IMR-90 (cell line): ENCODE measurements around the gene GRK5. TPM values are rescaled to one million over a fixed set of nuclear protein-coding genes. Genes with fewer than 3 reads are reported as not detected.

Experiments
- ATAC-seq: fragments of 200-7000 bp; cut with Tn5 transposase; 2 replicates; pipeline ENCODE4 v1.9.1; 2020; ENCODE audit warnings: low read depth, mild to moderate bottlenecking, moderate library complexity
- BruUV-seq: library from RNA; stranded (reverse); fragments of 400-500 nt; replicated peaks from 2 replicates; lab custom pipeline; 2021; lab: Mats Ljungman, UMichigan
- CTCF ChIA-PET: fragments of 300-600 bp; formaldehyde crosslinking; extraction: SDS; loops from one replicate; lab custom pipeline; 2021; ENCODE audit warnings: antibody characterized with exemption; lab: Yijun Ruan, JAX
- POLR2A ChIA-PET: fragments of 300-600 bp; sonication (Branson Sonifier 250); formaldehyde crosslinking; loops from one replicate; lab custom pipeline; 2022; ENCODE audit warnings: antibody characterized with exemption; ENCODE audit not compliant: unreplicated experiment; lab: Charles Lee
- DNase-seq: peaks from one replicate; pipeline ENCODE4 v3.0.0; 2013
- H2AFZ ChIP-seq: replicated peaks from 2 replicates; pipeline ENCODE3; 2013; ENCODE audit warnings: low read length, mild to moderate bottlenecking; ENCODE audit not compliant: poor library complexity
- H2AK5ac ChIP-seq: 2 replicates; pipeline ENCODE4 v1.6.1; 2013; ENCODE audit warnings: low read depth, low read length, inconsistent platforms
- H2AK9ac ChIP-seq: replicated peaks from 2 replicates; pipeline ENCODE3; 2013; ENCODE audit warnings: mild to moderate bottlenecking, low read depth, low read length, moderate library complexity; ENCODE audit not compliant: poor library complexity
- H2BK120ac ChIP-seq: 2 replicates; pipeline ENCODE4 v1.6.1; 2013; ENCODE audit warnings: low read depth, low read length, inconsistent platforms
- H2BK15ac ChIP-seq: 3 replicates; pipeline ENCODE4 v1.6.1; 2013; ENCODE audit warnings: low read depth, low read length, inconsistent platforms
- H2BK20ac ChIP-seq: 2 replicates; pipeline ENCODE4 v1.6.1; 2013; ENCODE audit warnings: low read depth, mild to moderate bottlenecking, inconsistent platforms, low read length, moderate library complexity
- H2BK5ac ChIP-seq: 2 replicates; pipeline ENCODE4 v1.6.1; 2013; ENCODE audit warnings: mild to moderate bottlenecking, low read depth, low read length, inconsistent platforms; ENCODE audit not compliant: poor library complexity, severe bottlenecking
- H3K14ac ChIP-seq: replicated peaks from 2 replicates; pipeline ENCODE4 v1.6.1; 2013; ENCODE audit warnings: low read depth, low read length, inconsistent platforms
- H3K18ac ChIP-seq: 2 replicates; pipeline ENCODE4 v1.6.1; 2013; ENCODE audit warnings: low read depth, low read length, control low read depth
- H3K23ac ChIP-seq: 2 replicates; pipeline ENCODE4 v1.6.1; 2013; ENCODE audit warnings: low read depth, low read length, inconsistent platforms
- H3K27ac ChIP-seq: 2 replicates; pipeline ENCODE4 v1.5.1; 2013; ENCODE audit warnings: mild to moderate bottlenecking, control low read depth, low read length; ENCODE audit not compliant: insufficient read depth
- H3K27me3 ChIP-seq: 2 replicates; pipeline ENCODE4 v1.6.1; 2013; ENCODE audit warnings: low read length; ENCODE audit not compliant: control insufficient read depth, insufficient read depth
- H3K36me3 ChIP-seq: 2 replicates; pipeline ENCODE4 v1.6.1; 2013; ENCODE audit warnings: low read length, mixed read lengths; ENCODE audit not compliant: control insufficient read depth, insufficient read depth
- H3K4ac ChIP-seq: 2 replicates; pipeline ENCODE4 v1.6.1; 2013; ENCODE audit warnings: low read depth, low read length, inconsistent platforms
- H3K4me1 ChIP-seq: 2 replicates; pipeline ENCODE4 v1.6.1; 2013; ENCODE audit warnings: low read length, mixed read lengths; ENCODE audit not compliant: control insufficient read depth, insufficient read depth
- H3K4me2 ChIP-seq: 2 replicates; pipeline ENCODE4 v1.6.1; 2013; ENCODE audit warnings: low read depth, mild to moderate bottlenecking, control low read depth, low read length, moderate library complexity
- H3K4me3 ChIP-seq: 2 replicates; pipeline ENCODE4 v1.5.1; 2013; ENCODE audit warnings: low read depth, mild to moderate bottlenecking, control low read depth, low read length, moderate library complexity; ENCODE audit not compliant: insufficient read depth
- H3K56ac ChIP-seq: 2 replicates; pipeline ENCODE4 v1.6.1; 2013; ENCODE audit warnings: low read length, inconsistent platforms; ENCODE audit not compliant: insufficient read depth; ENCODE audit errors: extremely low read depth
- H3K79me1 ChIP-seq, 2 experiments: 2 replicates each; pipeline ENCODE4 v1.6.1; 2013; ENCODE audit warnings: low read length in 2 of 2, inconsistent platforms in 1 of 2, low read depth in 1 of 2
- H3K9ac ChIP-seq: 2 replicates; pipeline ENCODE4 v1.6.1; 2013; ENCODE audit warnings: low read depth, low read length, control low read depth
- H3K9me1 ChIP-seq: 2 replicates; pipeline ENCODE4 v1.6.1; 2013; ENCODE audit warnings: low read length, inconsistent platforms; ENCODE audit not compliant: insufficient read depth
- H3K9me3 ChIP-seq: 2 replicates; pipeline ENCODE4 v1.6.1; 2013; ENCODE audit warnings: low read length; ENCODE audit not compliant: control insufficient read depth, insufficient read depth
- H4K20me1 ChIP-seq: 2 replicates; pipeline ENCODE4 v1.6.1; 2013; ENCODE audit warnings: low read length, inconsistent platforms; ENCODE audit not compliant: insufficient read depth
- H4K5ac ChIP-seq: 2 replicates; pipeline ENCODE4 v1.6.1; 2013; ENCODE audit warnings: mild to moderate bottlenecking, low read depth, low read length, control low read depth
- H4K8ac ChIP-seq, 2 experiments: 2 replicates each; pipeline ENCODE4 v1.6.1; 2013; ENCODE audit warnings: low read depth in 2 of 2, low read length in 2 of 2, control low read depth in 1 of 2, inconsistent platforms in 1 of 2
- H4K91ac ChIP-seq: 2 replicates; pipeline ENCODE4 v1.6.1; 2013; ENCODE audit warnings: low read depth, low read length, inconsistent platforms; ENCODE audit not compliant: insufficient read depth
- CEBPB ChIP-seq: IDR thresholded peaks from 2 replicates; pipeline ENCODE4 v1.6.1; 2012; ENCODE audit warnings: low read depth, low read length, improper control_type of control experiment
- FOS ChIP-seq: fragments of 150-350 bp; IDR thresholded peaks from 2 replicates; pipeline ENCODE4 v1.6.1; 2016; ENCODE audit warnings: low read depth, low read length
- MAZ ChIP-seq: IDR thresholded peaks from 2 replicates; pipeline ENCODE4 v1.6.1; 2012; ENCODE audit warnings: low read depth, mild to moderate bottlenecking, low read length, improper control_type of control experiment, moderate library complexity, borderline replicate concordance
- MXI1 ChIP-seq: IDR thresholded peaks from 2 replicates; pipeline ENCODE4 v1.6.1; 2012; ENCODE audit warnings: low read depth, mild to moderate bottlenecking, low read length, moderate library complexity, borderline replicate concordance
- NFE2L2 ChIP-seq: fragments of 150-350 bp; IDR thresholded peaks from 2 replicates; pipeline ENCODE4 v1.6.1; 2016; ENCODE audit warnings: low read depth, mild to moderate bottlenecking, low read length
- POLR2A ChIP-seq: IDR thresholded peaks from 2 replicates; pipeline ENCODE4 v1.6.1; 2012; ENCODE audit warnings: mild to moderate bottlenecking, low read depth, low read length
- RFX5 ChIP-seq: IDR thresholded peaks from 2 replicates; pipeline ENCODE4 v1.8.0; 2012; ENCODE audit warnings: low read depth, mild to moderate bottlenecking, low read length, moderate library complexity
- WGBS, 2 experiments: methylation state at CpG; one replicate each; pipeline versions ENCODE4 v1.1.5 to v1.1.7; 2013; ENCODE audit warnings: missing lambda C conversion rate in 2 of 2; ENCODE audit not compliant: insufficient read length in 1 of 2; ENCODE audit errors: extremely low coverage in 2 of 2; 5-methylcytosine and 5-hydroxymethylcytosine counted together
- dilution Hi-C: fragments of 300-500 bp; cut with HindIII; formaldehyde crosslinking; loops from one replicate; pipeline ENCODE4 v1.14.3; 2018; ENCODE audit warnings: low sequenced_read_pairs; ENCODE audit not compliant: unreplicated experiment
- in situ Hi-C: fragments of 300-500 bp; cut with MboI; formaldehyde crosslinking; loops from 3 replicates; pipeline ENCODE4 v1.14.3; 2019; ENCODE audit warnings: low sequenced_read_pairs, inconsistent platforms, mixed read lengths
- intact Hi-C: fragments of 100-400 bp; cut with micrococcal nuclease; formaldehyde crosslinking; loops from 2 replicates; pipeline ENCODE4 v1.10.0; 2022
- polyA plus RNA-seq, 3 experiments: library from polyadenylated mRNA; depleted of rRNA; stranded (reverse); fragments of >200 nt; gene quantifications; 2 replicates each; pipeline ENCODE4 v1.2.3, GENCODE V29; 2012; ENCODE audit warnings: low replicate concordance in 1 of 3
- total RNA-seq: library from RNA; depleted of rRNA; stranded (reverse); fragments of >200 nt; gene quantifications from 2 replicates; pipeline ENCODE4 v1.2.3, GENCODE V29; 2012
- TF ChIP-seq, protein P1 (sequence below): fragments of 150-350 bp; IDR thresholded peaks from 2 replicates; pipeline ENCODE4 v1.6.1; 2017; ENCODE audit warnings: mild to moderate bottlenecking, antibody characterized with exemption, low read length, low read depth

Gene GRK5
- total and polyA plus RNA-seq, 2 of the 4 experiments (the other 2 are of a cell fraction), result 12.9 to 16.3 TPM

DNA sequence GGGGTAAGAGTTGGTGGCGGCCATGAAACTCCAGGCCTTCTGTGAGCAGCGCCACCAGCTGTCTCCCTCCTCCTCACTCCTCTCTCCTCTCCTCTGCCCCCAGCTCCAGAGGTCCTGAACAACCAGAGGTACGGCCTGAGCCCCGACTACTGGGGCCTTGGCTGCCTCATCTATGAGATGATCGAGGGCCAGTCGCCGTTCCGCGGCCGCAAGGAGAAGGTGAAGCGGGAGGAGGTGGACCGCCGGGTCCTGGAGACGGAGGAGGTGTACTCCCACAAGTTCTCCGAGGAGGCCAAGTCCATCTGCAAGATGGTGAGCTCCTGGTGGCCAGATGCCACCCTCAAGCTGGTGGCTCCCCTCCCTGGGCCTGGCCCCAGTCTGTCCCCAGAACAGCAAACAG, 236.1 kb downstream of the GRK5 start:
- Histone ChIP-seq H2BK20ac (no peak overlapping the region), H3K23ac (no peak overlapping the region), H4K20me1 (peaks cover 10% of the 10 kb centered on the region), H3K27ac (no peak overlapping the region), H3K9me3 (no peaks in the 10 kb centered on the region), H3K4me2 (no peak overlapping the region), H3K27me3 (no peaks in the 10 kb centered on the region), H2BK15ac (no peak overlapping the region), H4K8ac (no peak overlapping the region), H2AK9ac (no peak overlapping the region), H3K18ac (no peak overlapping the region), H2AK5ac (no peak overlapping the region), H3K9ac (no peak overlapping the region), H3K4ac (no peak overlapping the region), H2BK5ac (no peak overlapping the region), H3K36me3 (peaks cover 85% of the 10 kb centered on the region), H3K4me1 (peaks cover 5% of the 10 kb centered on the region; the same call in 1 of the 2 replicates), H3K4me3 (no peak overlapping the region), H3K14ac (no peak overlapping the region), H4K91ac (no peak overlapping the region), H2AFZ (no peak overlapping the region), H3K56ac (no peak overlapping the region), H3K9me1 (0 out of 2 replicates have a peak, but pooled peaks cover 5% of the 10 kb centered on the region), H2BK120ac (no peak overlapping the region), H3K79me1 (peaks cover 0 to 4% of the 10 kb centered on the region in 2 experiments; a peak in 1 of 4 replicates), H4K5ac (no peak overlapping the region)
- no peak for TF ChIP-seq NFE2L2
- no peak for TF ChIP-seq CEBPB
- TF ChIP-seq, protein P1, sequence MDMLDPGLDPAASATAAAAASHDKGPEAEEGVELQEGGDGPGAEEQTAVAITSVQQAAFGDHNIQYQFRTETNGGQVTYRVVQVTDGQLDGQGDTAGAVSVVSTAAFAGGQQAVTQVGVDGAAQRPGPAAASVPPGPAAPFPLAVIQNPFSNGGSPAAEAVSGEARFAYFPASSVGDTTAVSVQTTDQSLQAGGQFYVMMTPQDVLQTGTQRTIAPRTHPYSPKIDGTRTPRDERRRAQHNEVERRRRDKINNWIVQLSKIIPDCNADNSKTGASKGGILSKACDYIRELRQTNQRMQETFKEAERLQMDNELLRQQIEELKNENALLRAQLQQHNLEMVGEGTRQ, result no peak
- no peak for TF ChIP-seq FOS
- no peak for TF ChIP-seq RFX5
- no peak for TF ChIP-seq MAZ
- no peak for TF ChIP-seq POLR2A
- no peak for TF ChIP-seq MXI1
- in situ Hi-C loops (no loop called here), intact Hi-C loops (no loop called here), dilution Hi-C loops (no loop called here)
- ChIA-PET POLR2A (no interaction called here), CTCF (interaction anchor here (1.6 kb wide), 1 partner anchor 237 kb away, joined by 5 read pairs; the partner anchor contains the start of gene GRK5)
- no TSS peak for BruUV-seq
- DNase-seq (no peak), ATAC-seq (no peak)
- WGBS, 2 experiments, result 100% methylated on average over 5 of the region's 15 CpGs; no CpG with 5 or more reads in 1 of the 2 experiments
